ENCODE data around the gene NAPG. TPM values are rescaled to one million over a fixed set of nuclear protein-coding genes. Genes with fewer than 3 reads are reported as not detected.

The NAPG gene
- total RNA-seq, 1 experiment from 2014 or later = 41.5 TPM

GRCh38 chr18:10482985-10483949 lies 42.6 kb upstream of the NAPG start:
- CTCF ChIA-PET = interaction anchor here (0.5 kb wide), 1 partner anchor 15 kb away, joined by 3 read pairs; no protein-coding TSS in a partner anchor
- H3K27ac Mint-ChIP-seq (ENCODE audit: unreplicated experiment) = no peak overlapping the region

DNA sequence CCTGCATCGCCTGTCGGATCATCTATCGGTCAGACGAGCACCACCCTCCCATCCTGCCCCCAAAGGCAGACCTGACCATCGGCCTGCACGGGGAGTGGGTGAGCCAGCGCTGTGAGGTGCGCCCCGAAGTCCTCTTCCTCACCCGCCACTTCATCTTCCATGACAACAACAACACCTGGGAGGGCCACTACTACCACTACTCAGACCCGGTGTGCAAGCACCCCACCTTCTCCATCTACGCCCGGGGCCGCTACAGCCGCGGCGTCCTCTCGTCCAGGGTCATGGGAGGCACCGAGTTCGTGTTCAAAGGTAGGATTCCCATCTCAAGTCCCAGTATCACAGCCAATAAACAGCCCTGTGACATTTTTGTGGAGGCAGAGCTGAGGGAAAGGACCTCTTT lies 40.4 kb upstream of the NAPG start:
- ChIA-PET POLR2A (no interaction called here), CTCF (no interaction called here)
- no peaks in the 10 kb centered on the region for H3K27me3 ChIP-seq (replicated peaks; ENCODE audit: control insufficient read depth, insufficient read depth, low read length)
- no peak for TF ChIP-seq CTCF (IDR thresholded peaks at IDR 0.05; ENCODE audit: insufficient read depth in 1 of 2, low read depth in 1 of 2, low read length in 1 of 2, severe bottlenecking in 1 of 2, unreplicated experiment in 1 of 2)
- intact Hi-C loops (cut with micrococcal nuclease; ENCODE audit: unreplicated experiment) = no loop called here
- H3K4me3 ChIP-seq (ENCODE audit: low read depth, low read length) = no peak overlapping the region
- H3K4me3 Mint-ChIP-seq (ENCODE audit: unreplicated experiment) = no peak overlapping the region
- no peak for DNase-seq
- no peaks in the 10 kb centered on the region for H3K9me3 Mint-ChIP-seq (ENCODE audit: unreplicated experiment)
- no peaks in the 10 kb centered on the region for H3K9me3 ChIP-seq
- H3K4me1 ChIP-seq = no peaks in the 10 kb centered on the region
- no TSS peak for BruUV-seq (replicated peaks)
- H3K4me1 Mint-ChIP-seq (ENCODE audit: low read depth, unreplicated experiment) = no peaks in the 10 kb centered on the region
- H3K27me3 Mint-ChIP-seq (ENCODE audit: insufficient read depth, unreplicated experiment) = no peaks in the 10 kb centered on the region
- no peak overlapping the region for H3K27ac Mint-ChIP-seq (ENCODE audit: unreplicated experiment)
- no peaks in the 10 kb centered on the region for H3K36me3 ChIP-seq (ENCODE audit: control insufficient read depth, insufficient read depth, low read length)
- H3K36me3 Mint-ChIP-seq (ENCODE audit: insufficient read depth, unreplicated experiment) = no peaks in the 10 kb centered on the region

More at GRCh38 chr18:10482985-10483949, 42.6 kb upstream of the NAPG start:
- no TSS peak for BruUV-seq (replicated peaks)
- DNase-seq = no peak
- Histone ChIP-seq H3K27me3 (replicated peaks; ENCODE audit: control insufficient read depth, insufficient read depth, low read length) (no peaks in the 10 kb centered on the region), H3K9me3 (no peaks in the 10 kb centered on the region), H3K4me3 (ENCODE audit: low read depth, low read length) (no peak overlapping the region), H3K36me3 (ENCODE audit: control insufficient read depth, insufficient read depth, low read length) (no peaks in the 10 kb centered on the region), H3K4me1 (no peaks in the 10 kb centered on the region)
- Mint-ChIP-seq H3K4me3 (ENCODE audit: unreplicated experiment) (no peak overlapping the region), H3K4me1 (ENCODE audit: low read depth, unreplicated experiment) (no peaks in the 10 kb centered on the region), H3K9me3 (ENCODE audit: unreplicated experiment) (no peaks in the 10 kb centered on the region), H3K36me3 (ENCODE audit: insufficient read depth, unreplicated experiment) (no peaks in the 10 kb centered on the region), H3K27me3 (ENCODE audit: insufficient read depth, unreplicated experiment) (no peaks in the 10 kb centered on the region)
- TF ChIP-seq CTCF (IDR thresholded peaks at IDR 0.05; ENCODE audit: insufficient read depth in 1 of 2, low read depth in 1 of 2, low read length in 1 of 2, severe bottlenecking in 1 of 2, unreplicated experiment in 1 of 2) = no peak
- POLR2A ChIA-PET = no interaction called here
- intact Hi-C loops (cut with micrococcal nuclease; ENCODE audit: unreplicated experiment) = no loop called here

GRCh38 chr18:10486362-10486761 lies 39.5 kb upstream of the NAPG start:
- no peaks in the 10 kb centered on the region for H3K9me3 ChIP-seq
- Mint-ChIP-seq H3K36me3 (ENCODE audit: insufficient read depth, unreplicated experiment) (no peaks in the 10 kb centered on the region), H3K27ac (ENCODE audit: unreplicated experiment) (no peak overlapping the region), H3K27me3 (ENCODE audit: insufficient read depth, unreplicated experiment) (no peaks in the 10 kb centered on the region), H3K4me1 (ENCODE audit: low read depth, unreplicated experiment) (no peaks in the 10 kb centered on the region), H3K4me3 (ENCODE audit: unreplicated experiment) (no peak overlapping the region), H3K9me3 (ENCODE audit: unreplicated experiment) (no peaks in the 10 kb centered on the region)
- DNase-seq = no peak
- H3K4me3 ChIP-seq (ENCODE audit: low read depth, low read length) = no peak overlapping the region
- CTCF ChIA-PET = no interaction called here
- BruUV-seq (replicated peaks) = no TSS peak
- POLR2A ChIA-PET = no interaction called here
- TF ChIP-seq CTCF (IDR thresholded peaks at IDR 0.05; ENCODE audit: insufficient read depth in 1 of 2, low read depth in 1 of 2, low read length in 1 of 2, severe bottlenecking in 1 of 2, unreplicated experiment in 1 of 2) = no peak
- H3K4me1 ChIP-seq = no peaks in the 10 kb centered on the region
- no peaks in the 10 kb centered on the region for H3K36me3 ChIP-seq (ENCODE audit: control insufficient read depth, insufficient read depth, low read length)
- H3K27me3 ChIP-seq (replicated peaks; ENCODE audit: control insufficient read depth, insufficient read depth, low read length) = no peaks in the 10 kb centered on the region
- intact Hi-C loops (cut with micrococcal nuclease; ENCODE audit: unreplicated experiment) = no loop called here
